AG04450 (cell line): ENCODE measurements around the gene ATP2B3. TPM values are rescaled to one million over a fixed set of nuclear protein-coding genes. Genes with fewer than 3 reads are reported as not detected.
A peak's percentile ranks its signal among the peaks of the same experiment; 100 is the strongest.

ENCODE experiments used
- CTCF ChIA-PET: fragments of 300-600, 350-600 bp; formaldehyde crosslinking; extraction: SDS; loops from one replicate; lab custom pipeline; 2022; ENCODE audit warnings: antibody characterized with exemption, inconsistent platforms; lab: Charles Lee
- POLR2A ChIA-PET: fragments of 350-600 bp; formaldehyde crosslinking; extraction: SDS; loops from one replicate; lab custom pipeline; 2021; ENCODE audit warnings: antibody characterized with exemption, inconsistent platforms; lab: Yijun Ruan, JAX
- DNase-seq: peaks from one replicate; pipeline ENCODE4 v3.0.0-alpha.2; 2011; ENCODE audit warnings: low read depth, low spot score
- H3K27ac ChIP-seq: one replicate; pipeline ENCODE4 v1.5.1; 2012; ENCODE audit warnings: low read depth, low read length, control low read depth
- H3K27me3 ChIP-seq: one replicate; pipeline ENCODE4 v1.6.0; 2012; ENCODE audit warnings: low read length; ENCODE audit not compliant: control insufficient read depth, insufficient read depth
- H3K4me3 ChIP-seq: 2 replicates; pipeline ENCODE4 v1.5.1; 2011; ENCODE audit warnings: mild to moderate bottlenecking, low read depth, low read length, control low read depth
- H3K9me3 ChIP-seq: 2 replicates; pipeline ENCODE4 v1.5.1; 2012; ENCODE audit warnings: low read length; ENCODE audit not compliant: control insufficient read depth, insufficient read depth
- CTCF ChIP-seq: IDR thresholded peaks from 2 replicates; pipeline ENCODE4 v1.5.1; 2011; ENCODE audit warnings: low read depth, low read length, control low read depth, inconsistent platforms
- polyA plus RNA-seq: library from polyadenylated mRNA; depleted of rRNA; stranded (reverse); fragments of >200 nt; gene quantifications from 2 replicates; pipeline ENCODE4 v1.2.3, GENCODE V29; 2011

The ATP2B3 gene
- polyA plus RNA-seq, 1 experiment = 0.01 TPM

GRCh38 chrX:153494541-153495361, 22.7 kb upstream of the ATP2B3 start, which contains the start of gene BGN:
Gene BGN (plus strand): TSS chrX:153494980. CDS start chrX:153504632, 9,652 bp downstream.
- peak; percentile 45 for TF ChIP-seq CTCF
- POLR2A ChIA-PET = interaction anchor here (0.6 to 1.3 kb wide), 4 partner anchors 22 to 920 kb away, joined by 3 to 8 read pairs (median 3); partner anchors contain the start of gene HAUS7
- CTCF ChIA-PET = interaction anchor here (0.6 to 4.8 kb wide), 8 partner anchors 12 to 553 kb away, joined by 3 to 46 read pairs (median 4); partner anchors contain the start of gene HAUS7
- no peak for DNase-seq
- H3K27ac ChIP-seq = peak within 1 kb of the TSS; percentile 31
- H3K9me3 ChIP-seq = no peaks in the 10 kb centered on the region
- peak within 1 kb of the TSS; percentile 73 for H3K4me3 ChIP-seq
- H3K27me3 ChIP-seq = no peaks in the 10 kb centered on the region

DNA sequence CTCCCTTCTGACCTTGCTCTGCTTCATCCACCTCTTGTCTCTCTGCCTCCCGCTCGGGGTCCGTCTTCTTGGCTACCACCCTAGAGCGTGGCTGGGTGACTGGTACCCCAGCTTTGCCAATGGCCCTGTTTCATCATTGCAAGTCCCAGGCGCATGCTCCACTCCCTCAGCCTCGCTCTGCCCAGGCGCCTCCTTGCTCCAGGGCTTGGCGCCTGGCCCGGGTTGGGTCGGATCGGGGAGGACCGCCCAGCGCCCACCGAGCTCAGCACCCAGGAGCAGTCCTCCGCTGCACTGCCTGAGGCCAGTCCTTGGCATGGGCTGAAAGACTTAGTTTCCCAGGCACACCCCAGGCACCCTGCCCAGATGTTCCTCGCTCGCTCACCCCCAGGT, 22.1 kb upstream of the ATP2B3 start:
- Histone ChIP-seq H3K4me3 (peak overlapping the region; percentile 73), H3K9me3 (no peaks in the 10 kb centered on the region), H3K27ac (no peak overlapping the region), H3K27me3 (no peaks in the 10 kb centered on the region)
- CTCF ChIA-PET = interaction anchor here (0.6 to 4.8 kb wide), 7 partner anchors 11 to 554 kb away, joined by 3 to 46 read pairs (median 5); partner anchors contain the start of gene HAUS7
- no peak for DNase-seq
- TF ChIP-seq CTCF = no peak
- POLR2A ChIA-PET = interaction anchor here (0.8 to 1.3 kb wide), 2 partner anchors 22 to 25 kb away, joined by 3 read pairs; no protein-coding TSS in a partner anchor

DNA sequence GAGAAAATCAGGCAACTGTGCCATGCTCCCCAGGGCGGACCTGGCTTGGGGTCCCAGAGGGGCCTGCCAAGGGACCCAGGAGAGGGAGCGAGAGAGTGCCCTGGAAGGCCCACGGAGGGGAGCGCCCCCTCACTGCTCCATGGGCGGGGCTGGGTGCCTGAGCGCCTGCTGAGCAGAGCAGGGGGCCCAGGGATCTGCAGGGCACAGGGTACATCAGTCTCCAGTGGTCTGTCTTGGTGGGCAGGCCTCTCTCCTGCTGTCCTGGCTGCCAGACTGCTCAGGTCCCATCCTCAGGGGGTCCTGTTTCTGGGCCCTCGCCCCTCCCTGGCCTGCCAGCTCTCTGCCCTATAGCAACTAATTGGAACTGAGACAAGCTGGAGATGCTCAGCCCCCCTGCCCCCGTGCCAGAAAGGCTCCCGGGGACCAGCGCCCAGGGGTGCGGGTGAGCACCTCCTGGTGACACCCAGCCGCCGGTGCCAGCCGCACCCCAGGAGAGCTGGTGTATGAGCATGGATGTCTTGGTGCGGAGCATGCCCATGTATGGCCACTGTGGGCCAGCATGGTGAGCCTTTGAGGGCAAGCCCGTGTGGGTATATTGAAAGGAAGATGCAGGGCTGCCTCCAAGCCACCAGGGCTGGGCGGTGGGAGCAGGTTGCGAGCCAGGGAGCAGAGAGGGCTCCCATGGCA, 21.4 kb upstream of the ATP2B3 start:
- no peak overlapping the region for H3K27ac ChIP-seq
- CTCF ChIA-PET = interaction anchor here (0.7 to 4.8 kb wide), 5 partner anchors 11 to 554 kb away, joined by 3 to 46 read pairs (median 5); partner anchors contain the start of gene HAUS7
- no peak for DNase-seq
- H3K4me3 ChIP-seq = peak overlapping the region; percentile 73
- no peak for TF ChIP-seq CTCF
- no peaks in the 10 kb centered on the region for H3K9me3 ChIP-seq
- POLR2A ChIA-PET = interaction anchor here (0.8 to 1.3 kb wide), 2 partner anchors 23 to 25 kb away, joined by 3 read pairs; no protein-coding TSS in a partner anchor
- H3K27me3 ChIP-seq = no peaks in the 10 kb centered on the region

- H3K27me3 ChIP-seq = no peaks in the 10 kb centered on the region
- TF ChIP-seq CTCF = no peak
- peak overlapping the region; percentile 73 for H3K4me3 ChIP-seq
- no peak for DNase-seq
- ChIA-PET CTCF (interaction anchor here (4.4 to 4.8 kb wide), 2 partner anchors 10 to 24 kb away, joined by 21 to 46 read pairs; partner anchors contain the start of gene HAUS7), POLR2A (no interaction called here)
- H3K27ac ChIP-seq = no peak overlapping the region
- H3K9me3 ChIP-seq = no peaks in the 10 kb centered on the region
These were observed 20.9 kb upstream of the ATP2B3 start for GRCh38 chrX:153496590-153496959.
